IMR-90 (cell line): Measurements from ENCODE around the gene BMP7. TPM values are rescaled to one million over a fixed set of nuclear protein-coding genes. Genes with fewer than 3 reads are reported as not detected.

Source experiments
- ATAC-seq: fragments of 200-7000 bp; cut with Tn5 transposase; 2 replicates; pipeline ENCODE4 v1.9.1; 2020; ENCODE audit warnings: low read depth, mild to moderate bottlenecking, moderate library complexity
- BruUV-seq: library from RNA; stranded (reverse); fragments of 400-500 nt; replicated peaks from 2 replicates; lab custom pipeline; 2021; lab: Mats Ljungman, UMichigan
- CTCF ChIA-PET: fragments of 300-600 bp; formaldehyde crosslinking; extraction: SDS; loops from one replicate; lab custom pipeline; 2021; ENCODE audit warnings: antibody characterized with exemption; lab: Yijun Ruan, JAX
- POLR2A ChIA-PET: fragments of 300-600 bp; sonication (Branson Sonifier 250); formaldehyde crosslinking; loops from one replicate; lab custom pipeline; 2022; ENCODE audit warnings: antibody characterized with exemption; ENCODE audit not compliant: unreplicated experiment; lab: Charles Lee
- DNase-seq: peaks from one replicate; pipeline ENCODE4 v3.0.0; 2013
- H2AFZ ChIP-seq: replicated peaks from 2 replicates; pipeline ENCODE3; 2013; ENCODE audit warnings: low read length, mild to moderate bottlenecking; ENCODE audit not compliant: poor library complexity
- H2AK5ac ChIP-seq: 2 replicates; pipeline ENCODE4 v1.6.1; 2013; ENCODE audit warnings: low read depth, low read length, inconsistent platforms
- H2AK9ac ChIP-seq: replicated peaks from 2 replicates; pipeline ENCODE3; 2013; ENCODE audit warnings: mild to moderate bottlenecking, low read depth, low read length, moderate library complexity; ENCODE audit not compliant: poor library complexity
- H2BK120ac ChIP-seq: 2 replicates; pipeline ENCODE4 v1.6.1; 2013; ENCODE audit warnings: low read depth, low read length, inconsistent platforms
- H2BK15ac ChIP-seq: 3 replicates; pipeline ENCODE4 v1.6.1; 2013; ENCODE audit warnings: low read depth, low read length, inconsistent platforms
- H2BK20ac ChIP-seq: 2 replicates; pipeline ENCODE4 v1.6.1; 2013; ENCODE audit warnings: low read depth, mild to moderate bottlenecking, inconsistent platforms, low read length, moderate library complexity
- H2BK5ac ChIP-seq: 2 replicates; pipeline ENCODE4 v1.6.1; 2013; ENCODE audit warnings: mild to moderate bottlenecking, low read depth, low read length, inconsistent platforms; ENCODE audit not compliant: poor library complexity, severe bottlenecking
- H3K14ac ChIP-seq: replicated peaks from 2 replicates; pipeline ENCODE4 v1.6.1; 2013; ENCODE audit warnings: low read depth, low read length, inconsistent platforms
- H3K18ac ChIP-seq: 2 replicates; pipeline ENCODE4 v1.6.1; 2013; ENCODE audit warnings: low read depth, low read length, control low read depth
- H3K23ac ChIP-seq: 2 replicates; pipeline ENCODE4 v1.6.1; 2013; ENCODE audit warnings: low read depth, low read length, inconsistent platforms
- H3K27ac ChIP-seq: 2 replicates; pipeline ENCODE4 v1.5.1; 2013; ENCODE audit warnings: mild to moderate bottlenecking, control low read depth, low read length; ENCODE audit not compliant: insufficient read depth
- H3K27me3 ChIP-seq: 2 replicates; pipeline ENCODE4 v1.6.1; 2013; ENCODE audit warnings: low read length; ENCODE audit not compliant: control insufficient read depth, insufficient read depth
- H3K36me3 ChIP-seq: 2 replicates; pipeline ENCODE4 v1.6.1; 2013; ENCODE audit warnings: low read length, mixed read lengths; ENCODE audit not compliant: control insufficient read depth, insufficient read depth
- H3K4ac ChIP-seq: 2 replicates; pipeline ENCODE4 v1.6.1; 2013; ENCODE audit warnings: low read depth, low read length, inconsistent platforms
- H3K4me1 ChIP-seq: 2 replicates; pipeline ENCODE4 v1.6.1; 2013; ENCODE audit warnings: low read length, mixed read lengths; ENCODE audit not compliant: control insufficient read depth, insufficient read depth
- H3K4me2 ChIP-seq: 2 replicates; pipeline ENCODE4 v1.6.1; 2013; ENCODE audit warnings: low read depth, mild to moderate bottlenecking, control low read depth, low read length, moderate library complexity
- H3K4me3 ChIP-seq: 2 replicates; pipeline ENCODE4 v1.5.1; 2013; ENCODE audit warnings: low read depth, mild to moderate bottlenecking, control low read depth, low read length, moderate library complexity; ENCODE audit not compliant: insufficient read depth
- H3K56ac ChIP-seq: 2 replicates; pipeline ENCODE4 v1.6.1; 2013; ENCODE audit warnings: low read length, inconsistent platforms; ENCODE audit not compliant: insufficient read depth; ENCODE audit errors: extremely low read depth
- H3K79me1 ChIP-seq, 2 experiments: 2 replicates each; pipeline ENCODE4 v1.6.1; 2013; ENCODE audit warnings: low read length in 2 of 2, inconsistent platforms in 1 of 2, low read depth in 1 of 2
- H3K9ac ChIP-seq: 2 replicates; pipeline ENCODE4 v1.6.1; 2013; ENCODE audit warnings: low read depth, low read length, control low read depth
- H3K9me1 ChIP-seq: 2 replicates; pipeline ENCODE4 v1.6.1; 2013; ENCODE audit warnings: low read length, inconsistent platforms; ENCODE audit not compliant: insufficient read depth
- H3K9me3 ChIP-seq: 2 replicates; pipeline ENCODE4 v1.6.1; 2013; ENCODE audit warnings: low read length; ENCODE audit not compliant: control insufficient read depth, insufficient read depth
- H4K20me1 ChIP-seq: 2 replicates; pipeline ENCODE4 v1.6.1; 2013; ENCODE audit warnings: low read length, inconsistent platforms; ENCODE audit not compliant: insufficient read depth
- H4K5ac ChIP-seq: 2 replicates; pipeline ENCODE4 v1.6.1; 2013; ENCODE audit warnings: mild to moderate bottlenecking, low read depth, low read length, control low read depth
- H4K8ac ChIP-seq, 2 experiments: 2 replicates each; pipeline ENCODE4 v1.6.1; 2013; ENCODE audit warnings: low read depth in 2 of 2, low read length in 2 of 2, control low read depth in 1 of 2, inconsistent platforms in 1 of 2
- H4K91ac ChIP-seq: 2 replicates; pipeline ENCODE4 v1.6.1; 2013; ENCODE audit warnings: low read depth, low read length, inconsistent platforms; ENCODE audit not compliant: insufficient read depth
- BHLHE40 ChIP-seq: fragments of 150-350 bp; IDR thresholded peaks from 2 replicates; pipeline ENCODE4 v1.6.1; 2016; ENCODE audit warnings: mild to moderate bottlenecking, low read depth, low read length
- CEBPB ChIP-seq: IDR thresholded peaks from 2 replicates; pipeline ENCODE4 v1.6.1; 2012; ENCODE audit warnings: low read depth, low read length, improper control_type of control experiment
- CHD1 ChIP-seq: IDR thresholded peaks from 2 replicates; pipeline ENCODE4 v1.6.1; 2012; ENCODE audit warnings: low read depth, low read length, improper control_type of control experiment
- CTCF ChIP-seq: conservative IDR thresholded peaks from 2 replicates; pipeline ENCODE4 v1.5.1; 2012; ENCODE audit warnings: mild to moderate bottlenecking, low read depth, low read length, improper control_type of control experiment
- ELK1 ChIP-seq: fragments of 150-350 bp; IDR thresholded peaks from 2 replicates; pipeline ENCODE4 v1.6.1; 2016; ENCODE audit warnings: low read depth, mild to moderate bottlenecking, low read length, moderate library complexity, borderline replicate concordance
- FOS ChIP-seq: fragments of 150-350 bp; IDR thresholded peaks from 2 replicates; pipeline ENCODE4 v1.6.1; 2016; ENCODE audit warnings: low read depth, low read length
- MAFK ChIP-seq: IDR thresholded peaks from 2 replicates; pipeline ENCODE4 v1.6.1; 2012; ENCODE audit warnings: low read depth, low read length, improper control_type of control experiment
- MAZ ChIP-seq: IDR thresholded peaks from 2 replicates; pipeline ENCODE4 v1.6.1; 2012; ENCODE audit warnings: low read depth, mild to moderate bottlenecking, low read length, improper control_type of control experiment, moderate library complexity, borderline replicate concordance
- MXI1 ChIP-seq: IDR thresholded peaks from 2 replicates; pipeline ENCODE4 v1.6.1; 2012; ENCODE audit warnings: low read depth, mild to moderate bottlenecking, low read length, moderate library complexity, borderline replicate concordance
- NFE2L2 ChIP-seq: fragments of 150-350 bp; IDR thresholded peaks from 2 replicates; pipeline ENCODE4 v1.6.1; 2016; ENCODE audit warnings: low read depth, mild to moderate bottlenecking, low read length
- POLR2A ChIP-seq: IDR thresholded peaks from 2 replicates; pipeline ENCODE4 v1.6.1; 2012; ENCODE audit warnings: mild to moderate bottlenecking, low read depth, low read length
- RAD21 ChIP-seq: IDR thresholded peaks from 2 replicates; pipeline ENCODE4 v1.6.1; 2012; ENCODE audit warnings: low read length, improper control_type of control experiment
- RCOR1 ChIP-seq: IDR thresholded peaks from 2 replicates; pipeline ENCODE4 v1.6.1; 2012; ENCODE audit warnings: mild to moderate bottlenecking, low read length, improper control_type of control experiment; ENCODE audit not compliant: insufficient replicate concordance
- RFX5 ChIP-seq: IDR thresholded peaks from 2 replicates; pipeline ENCODE4 v1.8.0; 2012; ENCODE audit warnings: low read depth, mild to moderate bottlenecking, low read length, moderate library complexity
- SMC3 ChIP-seq: fragments of 150-350 bp; IDR thresholded peaks from 2 replicates; pipeline ENCODE4 v1.6.1; 2016; ENCODE audit warnings: low read depth, mild to moderate bottlenecking, antibody characterized with exemption, low read length, moderate library complexity
- USF2 ChIP-seq: fragments of 150-350 bp; IDR thresholded peaks from 2 replicates; pipeline ENCODE4 v1.6.1; 2017; ENCODE audit warnings: mild to moderate bottlenecking, antibody characterized with exemption, low read length, low read depth
- WGBS, 2 experiments: methylation state at CpG; one replicate each; pipeline versions ENCODE4 v1.1.5 to v1.1.7; 2013; ENCODE audit warnings: missing lambda C conversion rate in 2 of 2; ENCODE audit not compliant: insufficient read length in 1 of 2; ENCODE audit errors: extremely low coverage in 2 of 2; 5-methylcytosine and 5-hydroxymethylcytosine counted together
- dilution Hi-C: fragments of 300-500 bp; cut with HindIII; formaldehyde crosslinking; loops from one replicate; pipeline ENCODE4 v1.14.3; 2018; ENCODE audit warnings: low sequenced_read_pairs; ENCODE audit not compliant: unreplicated experiment
- in situ Hi-C: fragments of 300-500 bp; cut with MboI; formaldehyde crosslinking; loops from 3 replicates; pipeline ENCODE4 v1.14.3; 2019; ENCODE audit warnings: low sequenced_read_pairs, inconsistent platforms, mixed read lengths
- intact Hi-C: fragments of 100-400 bp; cut with micrococcal nuclease; formaldehyde crosslinking; loops from 2 replicates; pipeline ENCODE4 v1.10.0; 2022
- polyA plus RNA-seq, 3 experiments: library from polyadenylated mRNA; depleted of rRNA; stranded (reverse); fragments of >200 nt; gene quantifications; 2 replicates each; pipeline ENCODE4 v1.2.3, GENCODE V29; 2012; ENCODE audit warnings: low replicate concordance in 1 of 3
- total RNA-seq: library from RNA; depleted of rRNA; stranded (reverse); fragments of >200 nt; gene quantifications from 2 replicates; pipeline ENCODE4 v1.2.3, GENCODE V29; 2012

BMP7 gene
- total and polyA plus RNA-seq, 2 of the 4 experiments (the other 2 are of a cell fraction) = not detected

GRCh38 chr20:57131077-57131476 is 135.4 kb downstream of the BMP7 start:
- in situ Hi-C loops = no loop called here
- Histone ChIP-seq H3K9me3 (peaks cover 9% of the 10 kb centered on the region), H3K14ac (no peak overlapping the region), H4K20me1 (no peaks in the 10 kb centered on the region), H3K36me3 (no peaks in the 10 kb centered on the region), H4K8ac (no peak overlapping the region), H3K27me3 (no peaks in the 10 kb centered on the region), H2BK15ac (no peak overlapping the region), H3K23ac (no peak overlapping the region), H2AFZ (no peak overlapping the region), H2BK5ac (no peak overlapping the region), H3K56ac (no peak overlapping the region), H3K4me1 (no peaks in the 10 kb centered on the region), H2AK9ac (no peak overlapping the region), H3K79me1 (no peaks in the 10 kb centered on the region), H2AK5ac (no peak overlapping the region), H3K4me3 (no peak overlapping the region), H3K4ac (no peak overlapping the region), H3K4me2 (no peak overlapping the region), H2BK20ac (no peak overlapping the region), H3K9ac (no peak overlapping the region), H4K5ac (no peak overlapping the region), H2BK120ac (no peak overlapping the region), H3K18ac (no peak overlapping the region), H3K27ac (no peak overlapping the region), H3K9me1 (no peaks in the 10 kb centered on the region), H4K91ac (no peak overlapping the region)
- dilution Hi-C loops = no loop called here
- no TSS peak for BruUV-seq
- POLR2A ChIA-PET = no interaction called here
- intact Hi-C loops = no loop called here
- TF ChIP-seq RCOR1 (no peak), MXI1 (no peak), FOS (no peak), POLR2A (no peak), NFE2L2 (no peak), SMC3 (no peak), ELK1 (no peak), CHD1 (no peak), CEBPB (no peak), MAZ (no peak), RAD21 (no peak), RFX5 (no peak), USF2 (no peak), CTCF (no peak), MAFK (no peak), BHLHE40 (no peak)
- ATAC-seq = no peak
- CTCF ChIA-PET = no interaction called here
- WGBS, 2 experiments = 62% methylated on average over 10 of the region's 10 CpGs; no CpG with 5 or more reads in 1 of the 2 experiments
- DNase-seq = no peak
